Smooth muscle cell (in vitro differentiated cells): ENCODE measurements around the gene GRM7. TPM values are rescaled to one million over a fixed set of nuclear protein-coding genes. Genes with fewer than 3 reads are reported as not detected.

Experiments
- DNase-seq: peaks from one replicate; lab custom pipeline; 2025; ENCODE audit not compliant: unreplicated experiment; lab: John Stamatoyannopoulos, UW
- H2AFZ ChIP-seq: fragments of 200-600 bp; sonication (generic); 2 replicates; pipeline ENCODE4 v1.6.0; 2016; ENCODE audit warnings: antibody characterized with exemption, low read depth, mild to moderate bottlenecking
- H3F3A ChIP-seq: fragments of 200-600 bp; sonication (generic); 2 replicates; pipeline ENCODE4 v1.6.0; 2017; ENCODE audit warnings: antibody characterized with exemption, low read depth
- H3K27ac ChIP-seq: fragments of 200-600 bp; sonication (generic); 2 replicates; pipeline ENCODE4 v1.5.1; 2016; ENCODE audit warnings: low read depth, mild to moderate bottlenecking
- H3K27me3 ChIP-seq: fragments of 200-600 bp; sonication (generic); 2 replicates; pipeline ENCODE4 v1.6.1; 2016; ENCODE audit warnings: low read depth, mild to moderate bottlenecking
- H3K36me3 ChIP-seq: fragments of 200-600 bp; sonication (generic); 2 replicates; pipeline ENCODE4 v1.5.1; 2016; ENCODE audit warnings: low read depth
- H3K4me1 ChIP-seq: fragments of 200-600 bp; sonication (generic); 2 replicates; pipeline ENCODE4 v1.5.1; 2016; ENCODE audit warnings: low read depth
- H3K4me2 ChIP-seq: fragments of 200-600 bp; sonication (generic); 2 replicates; pipeline ENCODE4 v1.6.0; 2016; ENCODE audit warnings: mild to moderate bottlenecking
- H3K4me3 ChIP-seq: fragments of 200-600 bp; sonication (generic); 2 replicates; pipeline ENCODE4 v1.5.1; 2016; ENCODE audit warnings: mild to moderate bottlenecking
- H3K79me2 ChIP-seq: fragments of 200-600 bp; sonication (generic); 2 replicates; pipeline ENCODE4 v1.6.0; 2016; ENCODE audit warnings: low read depth, mild to moderate bottlenecking
- H3K9ac ChIP-seq: fragments of 200-600 bp; sonication (generic); 2 replicates; pipeline ENCODE4 v1.6.0; 2016; ENCODE audit warnings: low read depth
- H3K9me3 ChIP-seq: fragments of 200-600 bp; sonication (generic); replicated peaks from 2 replicates; pipeline ENCODE4 v1.5.1; 2016; ENCODE audit warnings: low read depth
- H4K20me1 ChIP-seq: fragments of 200-600 bp; sonication (generic); 2 replicates; pipeline ENCODE4 v1.6.0; 2016; ENCODE audit warnings: low read depth
- WGBS: methylation state at CpG from one replicate; pipeline ENCODE4 v1.1.7; 2016; ENCODE audit warnings: low lambda C conversion rate; 5-methylcytosine and 5-hydroxymethylcytosine counted together
- polyA plus RNA-seq: library from polyadenylated mRNA; unstranded; fragments of >200 nt; fragmentation: Nextera tagmentation; extraction: Ambion mirVana; gene quantifications from 2 replicates; pipeline ENCODE4 v1.2.1, GENCODE V29; 2016
- total RNA-seq: library from RNA; depleted of rRNA; stranded (reverse); fragments of >200 nt; gene quantifications from 2 replicates; pipeline ENCODE4 v1.2.3, GENCODE V29; 2014
- TF ChIP-seq, protein P1 (sequence below): fragments of 200-600 bp; sonication (generic); IDR thresholded peaks from 2 replicates; pipeline ENCODE4 v1.5.1; 2017; ENCODE audit warnings: borderline replicate concordance, mild to moderate bottlenecking, antibody characterized with exemption; ENCODE audit not compliant: insufficient read depth, poor library complexity, severe bottlenecking

The GRM7 gene
- total and polyA plus RNA-seq, 2 experiments from 2014 or later, result not detected

DNA sequence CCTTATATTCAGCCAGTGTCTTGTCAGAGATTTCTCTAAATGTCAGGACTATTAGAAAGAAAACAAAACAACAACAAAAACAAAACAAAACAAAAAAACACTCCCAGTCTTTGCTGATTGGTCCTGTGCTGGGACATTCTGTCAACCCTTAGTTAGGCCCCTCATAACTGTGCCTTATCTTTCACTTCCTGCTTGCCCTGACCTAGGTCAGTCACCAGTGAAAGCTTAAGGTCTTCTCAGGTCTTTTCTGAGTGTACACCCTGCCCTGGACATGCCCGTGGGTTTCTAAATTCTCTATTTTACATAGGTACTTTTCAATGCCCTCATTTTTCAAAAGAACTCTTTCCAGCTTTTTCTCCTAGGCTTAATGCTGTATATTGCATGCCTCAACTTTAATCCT, 454.1 kb downstream of the GRM7 start:
- H3K9ac ChIP-seq, result no peak overlapping the region
- no peak for DNase-seq
- no peak overlapping the region for H3K4me2 ChIP-seq
- no peak overlapping the region for H3K27ac ChIP-seq
- TF ChIP-seq, protein P1, sequence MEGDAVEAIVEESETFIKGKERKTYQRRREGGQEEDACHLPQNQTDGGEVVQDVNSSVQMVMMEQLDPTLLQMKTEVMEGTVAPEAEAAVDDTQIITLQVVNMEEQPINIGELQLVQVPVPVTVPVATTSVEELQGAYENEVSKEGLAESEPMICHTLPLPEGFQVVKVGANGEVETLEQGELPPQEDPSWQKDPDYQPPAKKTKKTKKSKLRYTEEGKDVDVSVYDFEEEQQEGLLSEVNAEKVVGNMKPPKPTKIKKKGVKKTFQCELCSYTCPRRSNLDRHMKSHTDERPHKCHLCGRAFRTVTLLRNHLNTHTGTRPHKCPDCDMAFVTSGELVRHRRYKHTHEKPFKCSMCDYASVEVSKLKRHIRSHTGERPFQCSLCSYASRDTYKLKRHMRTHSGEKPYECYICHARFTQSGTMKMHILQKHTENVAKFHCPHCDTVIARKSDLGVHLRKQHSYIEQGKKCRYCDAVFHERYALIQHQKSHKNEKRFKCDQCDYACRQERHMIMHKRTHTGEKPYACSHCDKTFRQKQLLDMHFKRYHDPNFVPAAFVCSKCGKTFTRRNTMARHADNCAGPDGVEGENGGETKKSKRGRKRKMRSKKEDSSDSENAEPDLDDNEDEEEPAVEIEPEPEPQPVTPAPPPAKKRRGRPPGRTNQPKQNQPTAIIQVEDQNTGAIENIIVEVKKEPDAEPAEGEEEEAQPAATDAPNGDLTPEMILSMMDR, result no peak
- no peaks in the 10 kb centered on the region for H4K20me1 ChIP-seq
- no peaks in the 10 kb centered on the region for H3F3A ChIP-seq
- H3K4me3 ChIP-seq, result no peak overlapping the region
- H3K36me3 ChIP-seq, result no peaks in the 10 kb centered on the region
- H2AFZ ChIP-seq, result no peak overlapping the region
- 92% methylated on average over 1 of the region's 1 CpG for WGBS
- no peaks in the 10 kb centered on the region for H3K79me2 ChIP-seq
- no peaks in the 10 kb centered on the region for H3K27me3 ChIP-seq
- no peaks in the 10 kb centered on the region for H3K9me3 ChIP-seq
- H3K4me1 ChIP-seq, result no peaks in the 10 kb centered on the region

DNA sequence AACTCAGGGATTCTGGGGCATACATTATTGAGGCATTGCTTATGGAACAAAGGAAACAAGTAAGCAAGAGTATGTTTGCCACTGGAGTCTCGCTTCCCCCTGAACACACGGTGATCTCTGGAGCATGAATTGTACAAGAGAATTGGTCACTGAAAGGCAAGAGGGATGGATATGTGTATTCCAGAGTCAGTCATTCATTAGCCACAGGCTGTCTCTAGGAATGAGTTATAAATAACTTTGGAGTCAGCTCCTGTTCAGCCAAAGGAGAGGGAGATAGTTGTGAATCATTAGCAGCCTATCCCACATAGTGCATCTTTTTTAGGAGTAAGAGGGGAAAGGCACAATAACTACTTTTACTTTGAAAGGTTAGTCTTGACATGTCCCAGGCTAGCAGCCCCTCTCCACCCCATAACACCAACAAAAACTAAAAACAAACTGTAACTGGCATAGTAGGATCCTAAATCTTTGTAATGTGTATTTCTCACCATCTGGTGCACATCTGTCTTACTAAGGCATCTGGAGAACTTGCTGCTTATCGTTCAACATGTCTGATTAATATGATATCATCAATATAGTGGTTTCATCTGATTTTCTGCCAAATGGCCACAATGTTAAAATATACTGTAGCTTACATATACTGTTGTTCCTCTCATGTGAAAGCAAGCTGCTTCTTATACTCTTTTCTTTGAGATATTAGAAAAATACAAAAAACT, 462.2 kb downstream of the GRM7 start:
- Histone ChIP-seq H3K4me2 (no peak overlapping the region), H3K9me3 (no peaks in the 10 kb centered on the region), H4K20me1 (no peaks in the 10 kb centered on the region), H3K4me1 (no peaks in the 10 kb centered on the region), H3K4me3 (no peak overlapping the region), H3K27ac (no peak overlapping the region), H3K27me3 (no peaks in the 10 kb centered on the region), H2AFZ (no peak overlapping the region), H3K9ac (no peak overlapping the region), H3F3A (no peaks in the 10 kb centered on the region), H3K36me3 (no peaks in the 10 kb centered on the region), H3K79me2 (no peaks in the 10 kb centered on the region)
- TF ChIP-seq, protein P1, result no peak
- WGBS, result 92% methylated on average over 3 of the region's 3 CpGs
- no peak for DNase-seq

DNA sequence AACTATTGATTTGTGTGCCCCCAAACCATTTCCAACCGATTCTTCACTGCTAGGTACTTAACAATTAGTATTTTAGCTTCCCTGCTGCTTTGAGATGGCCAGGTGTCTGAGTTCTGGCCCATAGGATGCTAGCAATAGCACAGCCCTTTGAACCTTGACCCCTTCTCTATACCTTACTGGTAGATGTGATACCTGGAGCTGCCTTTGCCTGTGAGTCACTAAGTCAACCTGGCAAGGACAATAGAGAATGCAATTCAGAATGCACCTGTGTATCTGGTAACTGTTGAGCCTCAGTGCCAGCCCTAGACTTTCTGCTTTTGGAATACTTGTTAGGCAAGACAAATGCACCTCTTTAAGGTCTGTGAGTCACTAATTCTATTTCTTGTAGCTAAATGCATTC, 467.4 kb downstream of the GRM7 start:
- 76% methylated on average over 1 of the region's 1 CpG for WGBS
- H3K27me3 ChIP-seq, result no peaks in the 10 kb centered on the region
- no peak overlapping the region for H2AFZ ChIP-seq
- H3K27ac ChIP-seq, result no peak overlapping the region
- no peaks in the 10 kb centered on the region for H4K20me1 ChIP-seq
- no peak overlapping the region for H3K4me3 ChIP-seq
- no peaks in the 10 kb centered on the region for H3K4me1 ChIP-seq
- H3K9ac ChIP-seq, result no peak overlapping the region
- H3F3A ChIP-seq, result no peaks in the 10 kb centered on the region
- H3K4me2 ChIP-seq, result no peak overlapping the region
- no peaks in the 10 kb centered on the region for H3K79me2 ChIP-seq
- H3K9me3 ChIP-seq, result no peaks in the 10 kb centered on the region
- no peak for DNase-seq
- H3K36me3 ChIP-seq, result no peaks in the 10 kb centered on the region
- TF ChIP-seq, protein P1, result no peak

DNA sequence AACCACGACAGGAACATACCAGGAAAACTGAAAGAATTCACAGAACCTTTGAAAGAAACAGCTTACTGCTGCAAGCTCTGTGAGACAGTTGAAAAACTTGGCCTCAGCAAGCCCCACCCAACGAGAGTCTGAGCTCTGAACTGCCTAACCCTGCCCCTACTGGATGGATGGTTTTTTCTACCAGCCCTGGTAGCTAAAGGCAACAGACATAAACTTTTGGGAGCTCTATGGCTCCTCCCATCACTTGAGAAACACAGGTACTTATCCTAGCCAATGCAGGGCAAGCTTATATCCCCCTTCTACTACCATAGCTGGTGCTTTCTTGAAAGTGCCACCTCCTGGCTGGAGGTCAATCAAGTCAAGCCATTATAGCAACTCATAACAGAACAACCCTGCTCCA, 471.8 kb downstream of the GRM7 start:
- 66% methylated on average over 2 of the region's 2 CpGs for WGBS
- Histone ChIP-seq H2AFZ (no peak overlapping the region), H3F3A (no peaks in the 10 kb centered on the region), H3K9ac (no peak overlapping the region), H3K4me2 (no peak overlapping the region), H3K9me3 (peaks cover 7% of the 10 kb centered on the region), H3K79me2 (no peaks in the 10 kb centered on the region), H4K20me1 (no peaks in the 10 kb centered on the region), H3K36me3 (no peaks in the 10 kb centered on the region), H3K4me3 (no peak overlapping the region), H3K27me3 (no peaks in the 10 kb centered on the region), H3K27ac (no peak overlapping the region), H3K4me1 (no peaks in the 10 kb centered on the region)
- no peak for DNase-seq
- TF ChIP-seq, protein P1, result no peak
